HG02759 (cell line): ENCODE data around the gene IL1RAP.

Experiments
- ATAC-seq: cut with Tn5 transposase; IDR thresholded peaks from one replicate; pipeline ENCODE4 v1.9.1; 2021; ENCODE audit warnings: mild to moderate bottlenecking, moderate library complexity; ENCODE audit not compliant: unreplicated experiment

IL1RAP gene

GRCh38 chr3:190575437-190576185 lies 61.7 kb downstream of the IL1RAP start:
- ATAC-seq = no peak

GRCh38 chr3:190577225-190577624 lies 63.3 kb downstream of the IL1RAP start:
- ATAC-seq = no peak

- ATAC-seq = no peak
Observed at GRCh38 chr3:190579514-190580137, 65.7 kb downstream of the IL1RAP start.

GRCh38 chr3:190580417-190580816 lies 66.5 kb downstream of the IL1RAP start:
- no peak for ATAC-seq

GRCh38 chr3:190581041-190581541 lies 67.2 kb downstream of the IL1RAP start:
- ATAC-seq = no peak

- no peak for ATAC-seq
Observed at GRCh38 chr3:190582667-190583066, 68.8 kb downstream of the IL1RAP start.

GRCh38 chr3:190585805-190586630 lies 72.1 kb downstream of the IL1RAP start:
- peak; percentile 5 for ATAC-seq

- peak; percentile 55 for ATAC-seq
Observed at GRCh38 chr3:190586631-190587011, 72.7 kb downstream of the IL1RAP start.

- no peak for ATAC-seq
Observed at GRCh38 chr3:190588570-190588969, 74.7 kb downstream of the IL1RAP start.

- ATAC-seq = no peak
Observed at GRCh38 chr3:190589326-190589725, 75.4 kb downstream of the IL1RAP start.

- ATAC-seq = no peak
Observed at GRCh38 chr3:190591080-190591479, 77.2 kb downstream of the IL1RAP start.

- ATAC-seq = no peak
Observed at GRCh38 chr3:190593075-190593474, 79.2 kb downstream of the IL1RAP start.

GRCh38 chr3:190594171-190594570 lies 80.3 kb downstream of the IL1RAP start:
- ATAC-seq = no peak

- ATAC-seq = no peak
Observed at GRCh38 chr3:190595179-190595795, 81.4 kb downstream of the IL1RAP start.

- ATAC-seq = no peak
Observed at GRCh38 chr3:190595807-190596206, 81.9 kb downstream of the IL1RAP start.

- no peak for ATAC-seq
Observed at GRCh38 chr3:190596349-190597285, 82.7 kb downstream of the IL1RAP start.

GRCh38 chr3:190597291-190597690 lies 83.4 kb downstream of the IL1RAP start:
- no peak for ATAC-seq

GRCh38 chr3:190601622-190602021 lies 87.7 kb downstream of the IL1RAP start:
- no peak for ATAC-seq

- ATAC-seq = no peak
Observed at GRCh38 chr3:190605385-190605784, 91.5 kb downstream of the IL1RAP start.

- ATAC-seq = no peak
Observed at GRCh38 chr3:190606596-190606995, 92.7 kb downstream of the IL1RAP start.
